Thoracic aorta (tissue), 2 donors: Measurements from ENCODE around the gene OTULIN. TPM values are rescaled to one million over a fixed set of nuclear protein-coding genes. Genes with fewer than 3 reads are reported as not detected.

Experiments
- ATAC-seq: fragments of 150-250 bp; one replicate; pipeline ENCODE4 v1.8.0; 2017; ENCODE audit warnings: low read depth; ENCODE audit not compliant: insufficient number of reproducible peaks, low FRiP score
- DNase-seq: peaks from one replicate; pipeline ENCODE4 v3.0.0-alpha.2; 2020; ENCODE audit warnings: low spot score
- H3K27ac ChIP-seq, 2 donors: fragments of 200-600 bp; sonication (generic); 1 replicate in 1 of 2; 2 replicates in 1 of 2; pipeline ENCODE4 v1.5.1; 2016; ENCODE audit warnings: mild to moderate bottlenecking in 2 of 2, moderate library complexity in 2 of 2
- H3K27me3 ChIP-seq: fragments of 200-600 bp; sonication (generic); replicated peaks from 2 replicates; pipeline ENCODE4 v1.6.0; 2016; ENCODE audit warnings: mild to moderate bottlenecking; ENCODE audit not compliant: insufficient read depth
- H3K36me3 ChIP-seq: fragments of 200-600 bp; sonication (generic); one replicate; pipeline ENCODE4 v1.5.1; 2016
- H3K4me1 ChIP-seq, 2 donors: fragments of 200-600 bp; sonication (generic); 1 replicate in 1 of 2; 2 replicates in 1 of 2; pipeline versions ENCODE4 v1.5.1 to v1.6.0; 2016; ENCODE audit warnings: low read depth in 2 of 2, mild to moderate bottlenecking in 1 of 2; ENCODE audit not compliant: control insufficient read depth in 1 of 2
- H3K4me3 ChIP-seq: fragments of 200-600 bp; sonication (generic); 2 replicates; pipeline ENCODE4 v1.5.1; 2016; ENCODE audit warnings: mild to moderate bottlenecking
- H3K9me3 ChIP-seq: fragments of 200-600 bp; sonication (generic); 2 replicates; pipeline ENCODE4 v1.5.1; 2016
- CTCF ChIP-seq: fragments of 200-600 bp; sonication (generic); IDR thresholded peaks from one replicate; pipeline ENCODE4 v1.5.1; 2019; ENCODE audit warnings: antibody characterized with exemption
- total RNA-seq, 2 donors: library from RNA; depleted of rRNA; stranded (reverse); fragments of >200 nt; gene quantifications; one replicate each; pipeline versions ENCODE4 v1.1.0 to v1.2.3, GENCODE V29; 2016

OTULIN gene
- total RNA-seq, 2 donors from 2014 or later = 52.5 to 52.9 TPM

GRCh38 chr5:14739538-14739937 lies 75.0 kb downstream of the OTULIN start:
- Histone ChIP-seq H3K36me3 (peaks cover 25% of the 10 kb centered on the region), H3K27ac (peak overlapping the region; percentile 59 to 66), H3K9me3 (no peaks in the 10 kb centered on the region), H3K27me3 (no peaks in the 10 kb centered on the region), H3K4me1 (peaks cover 34 to 65% of the 10 kb centered on the region in 2 donors), H3K4me3 (no peak overlapping the region)
- ATAC-seq (peak; percentile 37), DNase-seq (no peak)
- no peak for TF ChIP-seq CTCF

- H3K9me3 ChIP-seq = no peaks in the 10 kb centered on the region
- TF ChIP-seq CTCF = no peak
- peak overlapping the region; percentile 59 to 66 for H3K27ac ChIP-seq
- no peak overlapping the region for H3K4me3 ChIP-seq
- H3K4me1 ChIP-seq = peaks cover 34 to 67% of the 10 kb centered on the region in 2 donors
- H3K27me3 ChIP-seq = no peaks in the 10 kb centered on the region
- peaks cover 22% of the 10 kb centered on the region for H3K36me3 ChIP-seq
- ATAC-seq (no peak), DNase-seq (no peak)
Measured at GRCh38 chr5:14739981-14740380, 75.5 kb downstream of the OTULIN start.

- DNase-seq = no peak
- no peak overlapping the region for H3K27ac ChIP-seq
- H3K4me1 ChIP-seq = peaks cover 25 to 59% of the 10 kb centered on the region in 2 donors
- no peak overlapping the region for H3K4me3 ChIP-seq
- H3K9me3 ChIP-seq = no peaks in the 10 kb centered on the region
- TF ChIP-seq CTCF = no peak
- no peak for ATAC-seq
- H3K36me3 ChIP-seq = peaks cover 26% of the 10 kb centered on the region
- H3K27me3 ChIP-seq = no peaks in the 10 kb centered on the region
Measured at GRCh38 chr5:14741131-14741530, 76.6 kb downstream of the OTULIN start.

GRCh38 chr5:14741801-14742440 lies 77.4 kb downstream of the OTULIN start:
- ATAC-seq (no peak), DNase-seq (no peak)
- Histone ChIP-seq H3K27me3 (no peaks in the 10 kb centered on the region), H3K4me3 (no peak overlapping the region), H3K27ac (peak overlapping the region; percentile 45 to 53), H3K4me1 (peaks cover 21 to 56% of the 10 kb centered on the region in 2 donors), H3K36me3 (peaks cover 28% of the 10 kb centered on the region), H3K9me3 (no peaks in the 10 kb centered on the region)
- no peak for TF ChIP-seq CTCF

GRCh38 chr5:14742498-14742897 lies 78.0 kb downstream of the OTULIN start:
- Histone ChIP-seq H3K27ac (peak overlapping the region; percentile 45 to 53), H3K9me3 (no peaks in the 10 kb centered on the region), H3K27me3 (no peaks in the 10 kb centered on the region), H3K4me1 (peaks cover 21 to 56% of the 10 kb centered on the region in 2 donors), H3K4me3 (no peak overlapping the region), H3K36me3 (peaks cover 31% of the 10 kb centered on the region)
- no peak for DNase-seq
- no peak for TF ChIP-seq CTCF
- no peak for ATAC-seq
